ENCODE data around the gene HRH3. TPM values are rescaled to one million over a fixed set of nuclear protein-coding genes. Genes with fewer than 3 reads are reported as not detected.

HRH3 gene
- total and polyA plus RNA-seq, 2 donors: 0.10 to 0.16 TPM

DNA sequence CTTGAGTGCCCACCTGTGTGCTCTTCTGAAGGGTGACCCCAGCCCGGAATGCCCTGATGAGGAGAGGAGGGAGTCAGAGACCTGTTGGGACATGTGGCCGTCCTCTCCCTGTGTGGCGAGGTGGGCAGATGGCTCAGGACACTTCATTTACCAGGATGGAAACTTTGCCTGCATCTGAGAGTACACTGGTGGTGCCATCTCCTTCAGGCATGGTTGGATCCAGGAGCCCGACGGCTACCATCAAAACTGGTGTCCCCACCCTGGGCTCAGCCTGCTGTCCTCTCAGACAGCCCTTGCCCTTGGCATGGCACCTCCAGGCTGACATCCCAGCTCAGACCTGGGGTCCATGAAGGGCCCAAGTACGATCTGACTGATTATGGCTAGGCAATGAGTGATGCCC lies 11.2 kb upstream of the HRH3 start:
- H3K4me3 ChIP-seq (ENCODE audit: low read depth, low read length): no peak overlapping the region
- no peaks in the 10 kb centered on the region for H3K4me1 ChIP-seq (ENCODE audit: insufficient read depth)
- H3K36me3 ChIP-seq (ENCODE audit: insufficient read depth): no peaks in the 10 kb centered on the region
- no peak for DNase-seq (ENCODE audit: extremely low spot score)
- 87% methylated on average over 6 of the region's 6 CpGs for WGBS
- no peak overlapping the region for H3K27ac ChIP-seq (ENCODE audit: low read depth)

DNA sequence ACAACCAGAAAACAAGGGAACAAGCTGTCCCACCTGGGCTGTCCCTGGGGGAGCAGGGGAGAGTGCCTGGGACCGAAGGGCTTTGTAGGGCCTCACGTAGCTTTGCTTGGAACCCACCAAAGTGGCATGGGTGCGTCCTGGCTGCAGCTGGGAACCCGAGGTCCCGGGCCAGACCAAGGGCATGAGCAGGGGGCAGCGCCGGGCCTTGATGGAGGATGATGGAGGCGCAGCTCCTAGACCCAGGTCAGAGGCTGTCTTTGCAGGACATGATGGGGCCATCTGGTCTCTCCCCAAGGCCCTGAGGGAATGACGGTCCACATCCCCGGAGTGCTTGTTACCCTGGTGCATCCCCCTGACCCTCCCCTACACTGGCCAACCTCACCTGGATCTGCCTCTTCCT lies 10.6 kb upstream of the HRH3 start:
- 90% methylated on average over 10 of the region's 10 CpGs for WGBS
- DNase-seq (ENCODE audit: extremely low spot score): no peak
- H3K36me3 ChIP-seq (ENCODE audit: insufficient read depth): no peaks in the 10 kb centered on the region
- H3K27ac ChIP-seq (ENCODE audit: low read depth): no peak overlapping the region
- no peak overlapping the region for H3K4me3 ChIP-seq (ENCODE audit: low read depth, low read length)
- no peaks in the 10 kb centered on the region for H3K4me1 ChIP-seq (ENCODE audit: insufficient read depth)

DNA sequence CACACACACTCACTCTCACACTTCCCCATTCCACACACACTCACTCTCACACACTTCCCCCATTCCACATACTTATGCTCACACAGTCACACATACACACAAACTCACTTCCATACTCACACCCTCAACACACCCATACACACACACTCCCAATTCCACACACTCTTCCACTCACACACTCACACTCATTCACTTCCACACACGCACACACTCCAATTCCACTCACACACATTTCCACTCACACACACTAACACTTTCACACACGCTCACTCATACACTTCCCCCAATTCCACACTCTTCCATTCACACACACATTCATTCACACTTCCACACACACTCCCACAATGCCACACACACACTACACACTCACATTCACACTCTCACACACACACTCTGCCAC lies 10.2 kb upstream of the HRH3 start:
- H3K4me1 ChIP-seq (ENCODE audit: insufficient read depth): no peaks in the 10 kb centered on the region
- 94% methylated on average over 2 of the region's 2 CpGs for WGBS
- H3K4me3 ChIP-seq (ENCODE audit: low read depth, low read length): no peak overlapping the region
- no peaks in the 10 kb centered on the region for H3K36me3 ChIP-seq (ENCODE audit: insufficient read depth)
- no peak for DNase-seq (ENCODE audit: extremely low spot score)
- no peak overlapping the region for H3K27ac ChIP-seq (ENCODE audit: low read depth)

DNA sequence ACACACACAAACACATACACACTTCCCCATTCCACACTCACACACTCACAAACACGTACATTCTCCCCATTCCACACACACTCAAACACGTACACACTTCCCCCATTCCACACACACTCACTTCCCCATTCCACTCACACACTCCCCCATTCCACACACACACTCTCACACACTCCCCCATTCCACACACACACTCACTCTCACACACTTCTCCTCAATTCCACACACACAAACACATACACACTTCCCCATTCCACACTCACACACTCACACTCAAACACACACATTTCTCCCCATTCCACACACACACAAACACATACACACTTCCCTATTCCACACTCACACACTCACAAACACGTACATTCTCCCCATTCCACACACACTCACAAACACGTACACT lies 9.6 kb upstream of the HRH3 start:
- 72% methylated on average over 4 of the region's 4 CpGs for WGBS
- no peaks in the 10 kb centered on the region for H3K4me1 ChIP-seq (ENCODE audit: insufficient read depth)

DNA sequence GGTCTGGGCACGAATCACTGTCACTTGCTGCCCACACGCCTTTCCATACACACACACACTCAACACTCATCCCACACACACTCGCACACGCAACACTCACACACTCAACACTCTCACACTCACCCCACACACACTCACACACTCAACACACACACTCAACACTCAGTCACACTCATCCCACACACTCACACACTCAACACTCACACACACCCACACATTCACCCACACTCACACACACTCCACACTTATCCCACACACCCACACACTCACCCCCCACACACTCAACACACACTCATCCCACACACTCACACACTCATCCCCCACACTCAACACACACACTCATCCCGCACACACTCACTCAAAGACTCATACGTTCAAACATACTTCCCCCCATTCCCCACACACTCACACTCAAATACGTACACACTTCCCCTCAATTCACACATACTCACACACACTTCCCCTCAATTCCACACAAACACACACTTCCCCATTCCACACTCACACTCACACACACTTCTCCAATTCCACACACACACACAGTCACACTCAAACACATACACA lies 9.0 kb upstream of the HRH3 start:
- no peak for DNase-seq (ENCODE audit: extremely low spot score)
- no peaks in the 10 kb centered on the region for H3K36me3 ChIP-seq (ENCODE audit: insufficient read depth)
- H3K4me3 ChIP-seq (ENCODE audit: low read depth, low read length): no peak overlapping the region
- WGBS: 78% methylated on average over 7 of the region's 7 CpGs
- H3K4me1 ChIP-seq (ENCODE audit: insufficient read depth): no peaks in the 10 kb centered on the region
- H3K27ac ChIP-seq (ENCODE audit: low read depth): no peak overlapping the region

More for the DNA sequence above, 9.6 kb upstream of the HRH3 start:
- Histone ChIP-seq H3K4me3 (ENCODE audit: low read depth, low read length) (no peak overlapping the region), H3K36me3 (ENCODE audit: insufficient read depth) (no peaks in the 10 kb centered on the region), H3K27ac (ENCODE audit: low read depth) (no peak overlapping the region)
- no peak for DNase-seq (ENCODE audit: extremely low spot score)

DNA sequence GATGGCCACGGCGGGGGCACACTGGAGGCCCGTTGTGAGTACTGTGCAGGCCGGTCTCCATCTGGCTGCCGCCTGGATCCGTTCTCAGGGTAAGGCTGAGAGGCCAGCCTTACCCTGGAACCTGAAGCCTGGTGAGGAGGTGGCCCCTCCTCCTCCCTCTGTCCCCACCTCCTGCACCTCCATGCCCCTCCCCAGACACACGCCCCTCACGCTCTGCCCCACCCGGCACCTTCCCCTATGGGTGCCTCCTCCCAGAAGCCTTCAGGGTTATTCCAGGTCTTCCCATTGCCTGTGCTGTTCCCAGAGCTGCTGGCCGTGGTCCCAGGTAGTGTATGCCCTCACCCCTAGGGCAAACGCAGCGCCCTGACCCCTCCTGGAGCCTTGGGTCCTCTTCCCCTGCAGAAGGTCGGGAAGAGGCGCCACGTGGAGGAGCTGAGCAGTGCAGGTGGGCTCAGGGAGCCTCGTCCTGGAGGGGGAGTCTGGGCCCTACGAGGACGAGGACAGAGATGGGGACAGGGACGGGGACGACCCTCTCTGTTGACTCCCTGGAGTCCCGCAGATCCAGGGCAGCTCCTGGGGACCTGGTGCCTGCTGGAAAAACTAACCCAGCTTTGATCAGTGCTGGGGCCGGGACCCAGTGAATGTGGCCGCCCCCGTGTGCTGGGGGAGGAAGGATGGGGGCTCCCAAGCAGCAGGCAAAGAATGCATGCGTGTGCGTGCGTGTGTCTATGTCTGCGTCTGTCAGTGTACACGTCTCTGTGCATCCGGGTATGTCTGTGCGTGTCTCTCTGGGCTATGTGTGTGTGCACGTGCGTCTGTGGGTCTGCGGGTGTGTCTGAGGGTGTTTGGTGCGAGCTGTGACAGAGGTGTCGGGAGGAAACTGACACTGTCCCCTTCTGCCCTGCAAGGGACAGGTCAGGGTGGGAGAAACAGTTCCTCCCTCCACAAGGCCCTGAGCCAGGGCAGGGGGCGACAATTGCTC lies 8.2 kb upstream of the HRH3 start:
- H3K4me3 ChIP-seq (ENCODE audit: low read depth, low read length): no peak overlapping the region
- no peaks in the 10 kb centered on the region for H3K36me3 ChIP-seq (ENCODE audit: insufficient read depth)
- no peaks in the 10 kb centered on the region for H3K4me1 ChIP-seq (ENCODE audit: insufficient read depth)
- WGBS: 41% methylated on average over 37 of the region's 37 CpGs
- H3K27ac ChIP-seq (ENCODE audit: low read depth): no peak overlapping the region
- DNase-seq (ENCODE audit: extremely low spot score): no peak

DNA sequence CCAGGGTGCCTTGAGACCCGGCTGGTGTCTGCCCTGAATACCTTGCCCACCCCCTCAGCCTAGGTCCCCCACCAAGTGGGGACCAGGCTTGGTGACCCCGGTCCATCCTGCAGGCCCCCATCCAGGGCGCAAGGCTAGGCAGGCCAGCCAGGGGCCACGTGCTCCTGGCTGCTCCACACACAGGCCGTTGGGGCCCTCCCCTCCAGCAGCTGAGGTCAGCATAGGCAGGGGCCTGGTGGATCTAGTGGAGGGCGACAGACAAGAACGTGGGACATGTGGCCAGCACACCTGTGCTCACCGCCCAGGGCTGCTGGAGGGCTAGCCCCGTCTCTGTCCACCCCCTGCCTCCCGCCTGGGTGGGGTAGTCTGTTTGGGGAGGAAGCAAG lies 7.5 kb upstream of the HRH3 start:
- DNase-seq (ENCODE audit: extremely low spot score): no peak
- no peak overlapping the region for H3K27ac ChIP-seq (ENCODE audit: low read depth)
- H3K4me3 ChIP-seq (ENCODE audit: low read depth, low read length): no peak overlapping the region
- no peaks in the 10 kb centered on the region for H3K4me1 ChIP-seq (ENCODE audit: insufficient read depth)
- no peaks in the 10 kb centered on the region for H3K36me3 ChIP-seq (ENCODE audit: insufficient read depth)
- WGBS: 54% methylated on average over 10 of the region's 10 CpGs

DNA sequence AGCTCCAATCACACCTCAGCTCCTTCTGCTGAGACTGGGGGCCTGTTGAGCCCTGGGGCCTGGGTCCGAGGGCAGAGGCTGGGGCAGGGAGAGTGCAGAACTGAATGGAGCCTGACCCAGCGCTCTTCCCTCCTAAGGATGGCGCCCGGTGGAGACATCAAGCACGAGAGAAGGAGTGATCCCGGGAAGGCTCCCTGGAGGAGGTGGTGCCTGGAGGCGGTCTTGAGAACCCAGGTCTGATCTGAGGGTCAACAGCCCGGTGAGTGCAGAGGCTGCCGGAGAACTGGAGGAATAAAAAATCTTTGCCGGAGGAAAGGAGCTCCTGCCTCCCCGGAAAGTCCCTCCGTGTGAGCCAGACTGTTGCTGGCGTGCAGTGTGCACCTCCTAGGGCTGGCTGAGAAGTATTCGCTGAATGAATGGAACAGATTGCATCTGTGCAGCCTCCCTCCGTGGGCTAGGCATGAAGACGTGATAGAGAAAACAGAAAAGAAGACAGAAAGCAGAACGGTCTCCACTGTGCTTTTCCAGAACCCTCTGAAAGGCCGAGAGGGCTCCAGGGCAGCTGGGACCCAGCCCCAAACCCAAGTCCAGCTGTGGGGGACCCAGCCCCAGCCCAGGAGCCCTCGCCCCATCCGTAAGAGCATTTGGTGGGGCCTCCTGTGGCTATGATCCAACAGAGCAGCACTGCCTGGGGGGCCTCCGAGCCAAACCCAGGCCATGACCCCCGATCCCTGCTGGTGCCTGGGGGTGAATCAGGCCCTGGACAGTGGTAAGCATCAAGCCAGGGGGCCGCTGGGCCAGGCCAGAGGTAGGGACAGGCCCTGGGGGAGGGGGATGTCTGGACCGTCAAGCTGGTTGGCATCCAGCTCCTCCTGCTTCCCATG lies 6.9 kb upstream of the HRH3 start:
- Histone ChIP-seq H3K4me3 (ENCODE audit: low read depth, low read length) (no peak overlapping the region), H3K27ac (ENCODE audit: low read depth) (no peak overlapping the region), H3K36me3 (ENCODE audit: insufficient read depth) (no peaks in the 10 kb centered on the region), H3K4me1 (ENCODE audit: insufficient read depth) (no peaks in the 10 kb centered on the region)
- no peak for DNase-seq (ENCODE audit: extremely low spot score)
- WGBS: 62% methylated on average over 24 of the region's 24 CpGs

DNA sequence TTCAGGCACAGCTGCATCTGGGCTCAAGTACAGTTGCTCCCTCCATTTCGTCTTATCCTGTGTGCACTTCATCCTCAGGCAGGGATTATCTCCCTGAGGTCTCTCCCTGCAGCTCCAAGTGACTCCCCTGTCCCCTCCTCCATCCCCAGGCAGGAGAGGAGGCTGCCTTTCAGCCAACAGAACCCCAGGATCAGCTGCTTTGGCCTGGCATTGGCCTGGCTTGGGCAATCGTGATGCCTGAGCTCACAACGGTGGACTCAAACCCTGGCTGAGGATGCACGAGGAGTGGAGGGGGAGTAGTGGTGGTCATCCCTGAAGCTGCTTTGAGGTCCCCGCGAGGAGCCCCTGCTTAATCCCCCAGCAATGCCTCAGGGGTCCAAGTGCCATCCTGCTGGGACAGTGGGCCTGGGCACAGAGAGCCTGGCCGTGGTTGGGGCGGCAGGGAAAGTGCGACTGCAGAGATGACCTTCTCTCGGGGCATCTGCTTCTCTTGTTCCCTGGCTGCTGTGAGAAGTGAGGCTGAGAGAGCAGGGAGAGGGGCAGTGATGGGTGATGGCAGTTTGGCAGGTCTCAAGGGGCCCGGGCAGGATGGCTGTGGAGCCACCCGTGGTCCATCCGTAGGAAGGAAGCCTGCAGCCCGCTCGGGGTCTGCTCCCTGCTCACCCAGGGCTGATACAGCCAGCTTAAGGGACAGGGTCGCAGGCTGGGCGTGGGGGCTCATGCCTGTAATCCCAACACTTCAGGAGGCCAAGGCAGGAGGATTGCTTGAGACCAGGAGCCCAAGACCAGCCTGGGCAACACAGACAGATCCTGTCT lies 6.0 kb upstream of the HRH3 start:
- no peak overlapping the region for H3K27ac ChIP-seq (ENCODE audit: low read depth)
- DNase-seq (ENCODE audit: extremely low spot score): no peak
- H3K36me3 ChIP-seq (ENCODE audit: insufficient read depth): no peaks in the 10 kb centered on the region
- 77% methylated on average over 17 of the region's 17 CpGs for WGBS
- H3K4me1 ChIP-seq (ENCODE audit: insufficient read depth): no peaks in the 10 kb centered on the region
- H3K4me3 ChIP-seq (ENCODE audit: low read depth, low read length): no peak overlapping the region

DNA sequence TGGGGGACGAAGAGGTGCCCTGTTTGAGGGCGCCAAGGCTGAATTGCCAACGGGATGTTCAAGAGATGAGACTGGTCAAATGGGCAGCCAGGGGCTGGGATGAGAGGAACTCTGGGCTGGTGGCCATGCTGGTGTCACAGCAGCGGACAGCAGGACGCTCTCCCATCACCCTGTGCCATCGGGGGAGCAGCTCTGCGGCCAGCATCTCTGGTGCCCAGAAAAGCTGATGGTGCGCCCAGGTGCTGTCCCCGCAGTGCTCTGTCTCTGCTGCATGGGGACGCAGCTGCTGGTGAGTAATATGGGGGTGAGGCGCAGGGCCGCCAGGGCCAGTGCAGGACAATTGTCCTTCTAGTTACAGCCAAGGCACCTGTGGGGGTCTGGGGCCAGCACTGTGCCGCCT lies 4.9 kb upstream of the HRH3 start:
- Histone ChIP-seq H3K36me3 (ENCODE audit: insufficient read depth) (no peaks in the 10 kb centered on the region), H3K4me1 (ENCODE audit: insufficient read depth) (no peaks in the 10 kb centered on the region), H3K27ac (ENCODE audit: low read depth) (no peak overlapping the region), H3K4me3 (ENCODE audit: low read depth, low read length) (no peak overlapping the region)
- WGBS: 89% methylated on average over 13 of the region's 13 CpGs
- DNase-seq (ENCODE audit: extremely low spot score): no peak

DNA sequence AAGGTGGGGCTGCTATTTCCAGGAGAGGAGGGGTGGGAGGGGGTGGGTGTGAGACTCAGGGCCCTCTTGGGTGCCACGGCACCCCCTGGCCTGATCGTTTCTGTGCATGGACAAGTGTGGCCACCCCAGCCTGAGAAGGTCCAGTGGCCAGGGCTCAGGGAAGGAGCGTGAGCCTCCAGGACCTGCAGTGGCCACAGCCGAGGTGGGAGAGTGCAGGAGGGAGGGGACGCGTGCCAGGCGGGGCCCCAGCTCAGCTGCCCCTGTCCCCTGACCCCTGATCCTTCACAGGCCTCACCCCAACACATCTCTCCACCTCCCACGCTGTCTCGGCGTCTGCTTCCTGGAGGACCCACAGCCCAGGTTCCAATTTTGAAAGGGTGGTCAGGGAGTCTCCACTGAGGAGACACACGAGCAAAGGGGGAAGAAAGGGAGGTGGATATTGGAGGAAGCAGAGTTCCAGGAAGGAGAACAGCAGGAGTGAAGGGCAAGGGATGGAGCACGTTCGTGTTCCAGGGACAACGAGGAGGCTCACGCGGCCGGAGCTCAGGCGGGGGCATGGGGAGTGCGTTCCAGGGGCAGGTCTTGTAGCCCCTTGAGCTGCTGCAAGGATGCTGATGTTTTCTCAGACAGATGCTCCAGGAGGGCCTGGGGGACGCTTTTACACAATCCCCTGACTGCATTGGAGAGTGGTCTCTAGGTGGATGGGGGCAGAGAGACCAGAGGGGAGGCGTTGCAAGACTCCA lies 4.2 kb upstream of the HRH3 start:
- Histone ChIP-seq H3K36me3 (ENCODE audit: insufficient read depth) (no peaks in the 10 kb centered on the region), H3K4me1 (ENCODE audit: insufficient read depth) (no peaks in the 10 kb centered on the region), H3K4me3 (ENCODE audit: low read depth, low read length) (no peak overlapping the region), H3K27ac (ENCODE audit: low read depth) (no peak overlapping the region)
- 62% methylated on average over 21 of the region's 21 CpGs for WGBS
- no peak for DNase-seq (ENCODE audit: extremely low spot score)

DNA sequence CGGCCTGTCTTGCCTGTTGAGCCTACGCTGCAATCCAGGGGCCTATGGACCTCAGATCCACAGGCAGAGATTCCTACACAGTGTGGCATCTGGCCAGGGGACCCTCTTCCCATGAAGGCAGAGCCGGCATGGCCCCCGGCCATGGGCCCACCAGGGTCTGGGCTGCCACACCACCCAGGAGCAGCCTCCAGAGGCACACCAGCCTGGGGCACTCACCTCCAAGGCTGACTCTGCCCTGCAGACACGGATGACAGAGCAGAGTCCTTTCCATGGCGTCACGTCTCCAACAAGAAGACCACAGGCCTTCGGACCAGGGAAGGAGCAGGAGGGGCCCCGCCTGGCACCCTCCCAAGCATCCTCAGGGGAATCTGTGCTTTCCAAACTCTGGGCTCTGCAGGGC lies 3.5 kb upstream of the HRH3 start:
- no peak for DNase-seq (ENCODE audit: extremely low spot score)
- Histone ChIP-seq H3K4me3 (ENCODE audit: low read depth, low read length) (no peak overlapping the region), H3K4me1 (ENCODE audit: insufficient read depth) (no peaks in the 10 kb centered on the region), H3K36me3 (ENCODE audit: insufficient read depth) (no peaks in the 10 kb centered on the region), H3K27ac (ENCODE audit: low read depth) (no peak overlapping the region)
- WGBS: 78% methylated on average over 9 of the region's 9 CpGs
